Ishikawa (cell line): ENCODE measurements around the gene BACE1.

Experiments used
- CEBPB ChIP-seq: IDR thresholded peaks from 2 replicates; pipeline ENCODE4 v1.6.1; 2012
- CREB1 ChIP-seq: IDR thresholded peaks from 2 replicates; pipeline ENCODE4 v1.6.1; 2012; ENCODE audit warnings: low read depth
- EGR1 ChIP-seq: IDR thresholded peaks from 2 replicates; pipeline ENCODE4 v1.6.1; 2012
- EP300 ChIP-seq: IDR thresholded peaks from 2 replicates; pipeline ENCODE4 v1.6.1; 2012; ENCODE audit warnings: borderline replicate concordance
- FOXM1 ChIP-seq: IDR thresholded peaks from 2 replicates; pipeline ENCODE4 v1.6.1; 2012; ENCODE audit warnings: low read depth, borderline replicate concordance
- NFIC ChIP-seq: IDR thresholded peaks from 2 replicates; pipeline ENCODE4 v1.6.1; 2012
- RAD21 ChIP-seq: IDR thresholded peaks from 2 replicates; pipeline ENCODE4 v1.6.1; 2012; ENCODE audit warnings: low read depth
- TAF1 ChIP-seq: IDR thresholded peaks from 2 replicates; pipeline ENCODE4 v1.6.1; 2012; ENCODE audit warnings: low read depth, mild to moderate bottlenecking
- TCF12 ChIP-seq: IDR thresholded peaks from 2 replicates; pipeline ENCODE4 v1.6.1; 2012; ENCODE audit warnings: low read depth
- TEAD4 ChIP-seq: IDR thresholded peaks from 2 replicates; pipeline ENCODE4 v1.6.1; 2012
- YY1 ChIP-seq: IDR thresholded peaks from 2 replicates; pipeline ENCODE4 v1.6.1; 2012; ENCODE audit warnings: low read depth
- ZBTB7A ChIP-seq: IDR thresholded peaks from 2 replicates; pipeline ENCODE4 v1.6.1; 2012; ENCODE audit warnings: low read depth
- TF ChIP-seq, protein P1 (sequence below): IDR thresholded peaks from 2 replicates; pipeline ENCODE4 v1.6.1; 2012
- TF ChIP-seq, protein P2 (sequence below): IDR thresholded peaks from 2 replicates; pipeline ENCODE4 v1.6.1; 2012; ENCODE audit warnings: low read depth, mild to moderate bottlenecking
- TF ChIP-seq, protein P3 (sequence below): IDR thresholded peaks from 2 replicates; pipeline ENCODE4 v1.6.1; 2012

The BACE1 gene

DNA sequence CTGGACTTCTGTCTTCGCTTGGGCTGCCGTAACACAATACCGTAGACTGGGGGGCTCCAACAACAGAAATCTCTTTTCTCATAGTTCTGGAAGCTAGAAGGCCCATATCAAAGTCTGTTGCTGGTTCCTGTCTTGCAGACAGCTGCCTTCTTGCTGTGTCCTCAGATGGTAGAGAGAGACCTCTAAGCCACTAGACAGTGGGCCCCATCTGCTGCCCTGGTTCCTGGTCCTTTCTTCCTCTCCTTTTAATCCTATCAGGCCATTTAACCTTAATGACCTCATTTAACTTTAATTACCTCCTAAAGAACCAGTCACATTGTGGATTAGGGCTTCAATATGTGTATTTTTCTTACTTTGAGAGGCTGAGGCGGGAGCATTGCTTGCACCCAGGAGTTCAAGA is 21.0 kb upstream of the BACE1 start:
- TF ChIP-seq NFIC, result no peak

DNA sequence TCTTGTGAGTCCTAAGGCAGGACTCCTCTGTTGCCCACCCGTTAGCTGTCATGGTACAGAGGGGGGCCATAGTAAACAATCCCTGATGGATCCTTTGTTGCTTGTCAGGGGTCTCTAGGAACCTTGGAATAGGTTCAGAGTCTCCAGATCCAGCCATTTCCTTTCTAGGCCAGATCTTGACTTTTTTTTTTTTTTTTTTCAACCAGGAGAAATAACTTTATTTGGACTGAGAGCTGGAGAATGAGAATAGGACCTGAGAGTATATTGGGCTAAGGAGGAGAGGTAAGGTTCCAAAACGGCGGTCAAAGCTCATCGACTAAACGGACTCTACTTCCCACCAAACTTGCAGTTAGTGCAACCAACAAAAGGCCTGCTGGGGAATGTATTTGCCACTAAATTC is 19.3 kb upstream of the BACE1 start:
- TF ChIP-seq TCF12, result no peak
- no peak for TF ChIP-seq CREB1
- no peak for TF ChIP-seq TAF1
- no peak for TF ChIP-seq RAD21
- TF ChIP-seq NFIC, result no peak
- no peak for TF ChIP-seq EGR1
- TF ChIP-seq CEBPB, result no peak
- TF ChIP-seq ZBTB7A, result no peak
- no peak for TF ChIP-seq TEAD4
- TF ChIP-seq, protein P1, sequence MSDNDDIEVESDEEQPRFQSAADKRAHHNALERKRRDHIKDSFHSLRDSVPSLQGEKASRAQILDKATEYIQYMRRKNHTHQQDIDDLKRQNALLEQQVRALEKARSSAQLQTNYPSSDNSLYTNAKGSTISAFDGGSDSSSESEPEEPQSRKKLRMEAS, result no peak
- TF ChIP-seq EP300, result no peak
- TF ChIP-seq, protein P2, sequence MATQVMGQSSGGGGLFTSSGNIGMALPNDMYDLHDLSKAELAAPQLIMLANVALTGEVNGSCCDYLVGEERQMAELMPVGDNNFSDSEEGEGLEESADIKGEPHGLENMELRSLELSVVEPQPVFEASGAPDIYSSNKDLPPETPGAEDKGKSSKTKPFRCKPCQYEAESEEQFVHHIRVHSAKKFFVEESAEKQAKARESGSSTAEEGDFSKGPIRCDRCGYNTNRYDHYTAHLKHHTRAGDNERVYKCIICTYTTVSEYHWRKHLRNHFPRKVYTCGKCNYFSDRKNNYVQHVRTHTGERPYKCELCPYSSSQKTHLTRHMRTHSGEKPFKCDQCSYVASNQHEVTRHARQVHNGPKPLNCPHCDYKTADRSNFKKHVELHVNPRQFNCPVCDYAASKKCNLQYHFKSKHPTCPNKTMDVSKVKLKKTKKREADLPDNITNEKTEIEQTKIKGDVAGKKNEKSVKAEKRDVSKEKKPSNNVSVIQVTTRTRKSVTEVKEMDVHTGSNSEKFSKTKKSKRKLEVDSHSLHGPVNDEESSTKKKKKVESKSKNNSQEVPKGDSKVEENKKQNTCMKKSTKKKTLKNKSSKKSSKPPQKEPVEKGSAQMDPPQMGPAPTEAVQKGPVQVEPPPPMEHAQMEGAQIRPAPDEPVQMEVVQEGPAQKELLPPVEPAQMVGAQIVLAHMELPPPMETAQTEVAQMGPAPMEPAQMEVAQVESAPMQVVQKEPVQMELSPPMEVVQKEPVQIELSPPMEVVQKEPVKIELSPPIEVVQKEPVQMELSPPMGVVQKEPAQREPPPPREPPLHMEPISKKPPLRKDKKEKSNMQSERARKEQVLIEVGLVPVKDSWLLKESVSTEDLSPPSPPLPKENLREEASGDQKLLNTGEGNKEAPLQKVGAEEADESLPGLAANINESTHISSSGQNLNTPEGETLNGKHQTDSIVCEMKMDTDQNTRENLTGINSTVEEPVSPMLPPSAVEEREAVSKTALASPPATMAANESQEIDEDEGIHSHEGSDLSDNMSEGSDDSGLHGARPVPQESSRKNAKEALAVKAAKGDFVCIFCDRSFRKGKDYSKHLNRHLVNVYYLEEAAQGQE, result no peak
- TF ChIP-seq FOXM1, result no peak
- TF ChIP-seq YY1, result no peak
- TF ChIP-seq, protein P3, sequence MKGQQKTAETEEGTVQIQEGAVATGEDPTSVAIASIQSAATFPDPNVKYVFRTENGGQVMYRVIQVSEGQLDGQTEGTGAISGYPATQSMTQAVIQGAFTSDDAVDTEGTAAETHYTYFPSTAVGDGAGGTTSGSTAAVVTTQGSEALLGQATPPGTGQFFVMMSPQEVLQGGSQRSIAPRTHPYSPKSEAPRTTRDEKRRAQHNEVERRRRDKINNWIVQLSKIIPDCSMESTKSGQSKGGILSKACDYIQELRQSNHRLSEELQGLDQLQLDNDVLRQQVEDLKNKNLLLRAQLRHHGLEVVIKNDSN, result no peak

DNA sequence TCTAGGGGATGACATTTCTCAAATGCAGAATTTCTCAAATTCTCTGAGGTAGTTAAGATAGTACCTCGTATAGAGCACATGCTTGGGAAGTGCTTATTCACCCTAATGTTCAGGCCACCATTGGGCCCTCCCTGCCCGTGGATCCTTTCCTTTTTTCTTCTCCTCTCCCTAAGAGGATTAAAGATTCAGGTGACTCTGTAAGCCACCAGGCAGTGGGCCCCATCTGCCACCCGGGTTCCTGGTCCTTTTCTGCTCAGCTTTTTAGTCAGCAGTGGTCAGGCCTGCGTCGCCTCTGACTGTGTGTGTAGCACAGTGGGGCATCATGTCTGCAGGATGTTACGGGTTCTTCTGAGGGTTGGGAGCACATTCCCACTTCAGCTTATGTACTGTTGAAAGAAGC is 18.8 kb upstream of the BACE1 start:
- TF ChIP-seq TEAD4 (no peak), ZBTB7A (no peak), TAF1 (no peak), FOXM1 (no peak)
- TF ChIP-seq, protein P1, result no peak

DNA sequence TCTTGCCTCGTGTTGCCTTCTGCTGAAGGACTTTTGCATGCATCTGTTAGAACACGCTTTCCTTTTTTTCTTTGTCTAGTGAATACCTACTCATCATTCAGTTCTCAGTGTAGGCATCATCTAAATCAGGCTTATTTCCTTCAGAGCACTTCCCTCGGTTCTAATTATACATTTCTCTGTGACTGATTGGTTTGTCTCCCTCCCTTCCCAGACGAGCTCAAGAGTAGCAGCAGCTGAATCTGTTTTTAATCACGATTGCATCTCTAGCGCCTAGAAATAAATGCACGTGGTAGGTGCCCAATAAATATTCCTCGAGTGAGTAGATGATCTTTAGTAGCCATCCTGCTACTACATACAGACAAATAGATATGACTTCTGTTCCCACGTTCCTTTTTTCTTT is 17.9 kb upstream of the BACE1 start:
- TF ChIP-seq TEAD4, result no peak
- no peak for TF ChIP-seq YY1

GRCh38 chr11:117332843-117333242 is 16.8 kb upstream of the BACE1 start:
- TF ChIP-seq EP300, result no peak
- TF ChIP-seq EGR1, result no peak
- TF ChIP-seq CEBPB, result no peak
- TF ChIP-seq, protein P3, result no peak
- TF ChIP-seq, protein P2, result no peak
- no peak for TF ChIP-seq YY1
- no peak for TF ChIP-seq FOXM1
- TF ChIP-seq RAD21, result no peak
- TF ChIP-seq, protein P1, result no peak
- no peak for TF ChIP-seq TCF12
- no peak for TF ChIP-seq NFIC

- TF ChIP-seq RAD21 (no peak), YY1 (no peak)
Observed at GRCh38 chr11:117328375-117329010, 12.4 kb upstream of the BACE1 start.
